ENCODE measurements around the gene ADCY1.

GRCh38 chr7:45627691-45628456, 53.7 kb downstream of the ADCY1 start:
- TF ChIP-seq, protein P1, sequence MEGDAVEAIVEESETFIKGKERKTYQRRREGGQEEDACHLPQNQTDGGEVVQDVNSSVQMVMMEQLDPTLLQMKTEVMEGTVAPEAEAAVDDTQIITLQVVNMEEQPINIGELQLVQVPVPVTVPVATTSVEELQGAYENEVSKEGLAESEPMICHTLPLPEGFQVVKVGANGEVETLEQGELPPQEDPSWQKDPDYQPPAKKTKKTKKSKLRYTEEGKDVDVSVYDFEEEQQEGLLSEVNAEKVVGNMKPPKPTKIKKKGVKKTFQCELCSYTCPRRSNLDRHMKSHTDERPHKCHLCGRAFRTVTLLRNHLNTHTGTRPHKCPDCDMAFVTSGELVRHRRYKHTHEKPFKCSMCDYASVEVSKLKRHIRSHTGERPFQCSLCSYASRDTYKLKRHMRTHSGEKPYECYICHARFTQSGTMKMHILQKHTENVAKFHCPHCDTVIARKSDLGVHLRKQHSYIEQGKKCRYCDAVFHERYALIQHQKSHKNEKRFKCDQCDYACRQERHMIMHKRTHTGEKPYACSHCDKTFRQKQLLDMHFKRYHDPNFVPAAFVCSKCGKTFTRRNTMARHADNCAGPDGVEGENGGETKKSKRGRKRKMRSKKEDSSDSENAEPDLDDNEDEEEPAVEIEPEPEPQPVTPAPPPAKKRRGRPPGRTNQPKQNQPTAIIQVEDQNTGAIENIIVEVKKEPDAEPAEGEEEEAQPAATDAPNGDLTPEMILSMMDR (IDR thresholded peaks at IDR 0.05), result no peak
- no peak for TF ChIP-seq POLR2A (IDR thresholded peaks at IDR 0.05)

All from Peyer's patch (tissue), 4 donors.